Stimulated activated CD8-positive, alpha-beta memory T cell treated with anti-CD3 and anti-CD28 coated beads, Interleukin-4, amount 100 ng/mL, for 24 hours (primary cell): ENCODE data around the gene IQSEC1.

Experiments used
- DNase-seq: peaks from one replicate; pipeline ENCODE4 v3.0.0-alpha.2; 2020; ENCODE audit warnings: low read depth

The IQSEC1 gene

DNA sequence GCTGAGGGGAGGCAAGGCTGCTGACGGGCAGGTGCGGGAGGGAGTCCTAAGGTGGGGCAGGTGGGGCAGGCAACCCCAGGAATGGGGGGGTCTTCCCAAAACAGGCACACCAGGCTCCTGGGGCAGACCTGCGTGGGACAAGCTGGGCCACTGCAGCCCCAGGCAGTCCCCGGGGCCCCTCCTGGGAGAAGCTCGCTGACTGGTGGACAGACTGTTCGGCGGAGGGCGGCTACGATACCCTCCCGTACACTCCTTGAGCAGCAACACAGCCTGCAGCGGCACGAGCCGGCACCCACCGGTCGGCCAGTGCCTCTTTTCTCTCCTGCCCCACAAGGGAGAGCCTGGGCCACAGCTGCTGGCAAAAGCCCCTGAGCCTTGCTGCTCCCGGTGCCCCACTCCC, 165.9 kb downstream of the IQSEC1 start:
- DNase-seq, result no peak

GRCh38 chr3:12906916-12907290, 166.3 kb downstream of the IQSEC1 start:
- DNase-seq, result no peak

GRCh38 chr3:12906141-12906915, 166.9 kb downstream of the IQSEC1 start:
- DNase-seq, result no peak

- no peak for DNase-seq
Observed at GRCh38 chr3:12905316-12906071, 167.7 kb downstream of the IQSEC1 start.

GRCh38 chr3:12904951-12905315, 168.3 kb downstream of the IQSEC1 start:
- DNase-seq, result no peak

DNA sequence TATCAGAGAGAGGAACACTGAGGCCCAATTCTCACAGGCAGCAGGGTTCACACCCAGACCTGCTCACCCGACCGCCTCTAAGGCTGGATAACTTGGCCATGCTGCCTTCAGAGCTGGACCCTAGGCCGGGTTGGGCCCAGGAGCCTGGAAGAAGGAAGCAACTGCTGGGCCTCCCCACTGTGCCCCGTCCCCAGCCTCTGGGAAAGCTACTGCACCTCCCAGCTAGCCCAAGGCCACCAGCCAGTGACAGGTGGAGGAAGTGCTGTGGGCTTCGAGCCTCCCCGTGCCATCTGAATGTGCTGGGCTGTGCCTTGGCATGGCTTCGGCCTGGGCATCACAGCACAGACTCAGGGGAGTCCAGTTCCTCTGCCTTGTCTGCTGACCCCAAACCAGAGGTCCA, 169.3 kb downstream of the IQSEC1 start:
- no peak for DNase-seq

DNA sequence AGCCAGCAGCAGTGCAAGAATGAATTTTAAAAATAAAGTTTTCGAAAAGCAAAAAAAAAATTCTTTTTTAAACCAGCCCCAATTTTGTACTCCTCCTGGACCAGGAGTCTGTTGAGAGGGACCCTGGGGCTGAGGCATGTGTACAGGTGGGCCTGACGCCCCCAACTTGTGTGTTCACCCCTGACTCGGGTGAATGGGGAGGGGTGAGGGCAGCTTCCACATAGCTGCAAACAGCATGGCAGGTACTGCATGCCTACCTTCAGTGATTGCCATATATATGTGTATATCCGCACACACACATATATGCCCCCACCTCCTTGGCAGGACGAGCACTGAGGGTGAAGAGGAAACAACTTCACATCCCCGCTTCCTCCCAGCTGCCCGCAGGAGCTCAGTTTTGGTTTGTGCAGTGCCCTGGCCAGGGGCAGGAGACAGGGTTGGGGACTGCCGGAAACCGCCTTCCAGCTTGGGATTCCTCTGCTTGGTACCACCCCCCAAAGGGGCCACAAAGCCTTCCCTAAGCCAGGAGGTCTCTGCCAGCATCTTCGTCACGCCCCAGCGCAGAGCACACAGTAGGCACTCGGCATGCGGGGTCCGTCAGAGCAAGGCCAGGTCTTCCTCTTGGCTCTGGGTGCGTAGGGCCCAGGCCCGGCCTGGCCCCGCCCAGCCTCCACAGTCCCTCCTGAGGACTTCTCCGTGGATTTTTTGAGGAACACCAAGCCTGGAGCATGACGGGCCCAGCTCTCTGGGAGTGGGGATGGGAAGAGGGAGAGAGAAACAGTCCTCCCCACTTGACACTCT, 170.0 kb downstream of the IQSEC1 start:
- no peak for DNase-seq

GRCh38 chr3:12902181-12902999, 170.8 kb downstream of the IQSEC1 start:
- DNase-seq, result no peak

DNA sequence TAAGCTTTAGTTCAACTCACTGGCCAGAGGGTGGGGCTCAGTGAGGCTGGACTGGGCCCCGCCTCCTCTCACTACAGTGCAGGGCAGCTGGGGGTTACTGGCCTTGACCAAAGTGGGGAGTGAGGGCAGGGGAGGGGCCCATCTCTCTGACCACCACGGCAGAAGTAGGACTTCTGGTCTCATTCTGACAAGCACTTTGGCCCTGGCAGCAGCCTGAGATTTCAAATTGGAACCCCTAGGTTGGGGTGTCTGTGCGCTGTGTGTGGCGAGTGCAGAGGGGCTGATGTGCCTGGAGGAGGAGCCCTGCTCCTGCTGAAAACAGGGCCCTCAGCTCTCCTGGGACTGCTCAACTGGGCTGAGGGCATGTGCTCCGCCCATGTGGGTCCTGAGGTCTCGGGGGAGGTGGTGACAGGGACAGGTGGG, 171.6 kb downstream of the IQSEC1 start:
- DNase-seq, result no peak

DNA sequence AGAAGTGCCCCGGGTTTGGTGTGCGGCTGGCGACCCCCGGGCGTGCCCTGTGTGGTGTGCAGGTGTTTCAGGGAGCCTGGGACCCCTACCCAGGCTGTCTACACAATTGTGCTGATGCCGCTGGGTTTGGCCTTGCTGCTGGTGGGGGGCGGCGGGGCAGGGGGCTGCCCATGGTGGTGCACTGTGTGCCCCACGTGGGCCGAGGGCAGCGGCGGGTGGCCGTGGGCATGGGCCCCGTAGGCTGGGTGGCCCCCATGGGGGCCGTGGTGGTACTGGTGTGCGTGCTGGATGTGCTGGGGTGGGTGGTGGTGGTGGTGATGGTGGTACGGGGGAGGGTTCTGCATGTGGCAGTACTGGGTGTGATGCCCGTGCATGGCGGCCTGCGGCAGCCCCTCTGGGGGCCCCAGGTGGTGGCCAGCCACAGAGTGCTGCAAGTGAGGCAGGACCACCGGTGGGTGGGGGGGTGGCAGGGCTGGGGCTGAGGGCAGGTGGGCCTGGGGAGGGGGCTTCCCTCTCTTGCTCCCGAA, 172.3 kb downstream of the IQSEC1 start:
- DNase-seq, result no peak

DNA sequence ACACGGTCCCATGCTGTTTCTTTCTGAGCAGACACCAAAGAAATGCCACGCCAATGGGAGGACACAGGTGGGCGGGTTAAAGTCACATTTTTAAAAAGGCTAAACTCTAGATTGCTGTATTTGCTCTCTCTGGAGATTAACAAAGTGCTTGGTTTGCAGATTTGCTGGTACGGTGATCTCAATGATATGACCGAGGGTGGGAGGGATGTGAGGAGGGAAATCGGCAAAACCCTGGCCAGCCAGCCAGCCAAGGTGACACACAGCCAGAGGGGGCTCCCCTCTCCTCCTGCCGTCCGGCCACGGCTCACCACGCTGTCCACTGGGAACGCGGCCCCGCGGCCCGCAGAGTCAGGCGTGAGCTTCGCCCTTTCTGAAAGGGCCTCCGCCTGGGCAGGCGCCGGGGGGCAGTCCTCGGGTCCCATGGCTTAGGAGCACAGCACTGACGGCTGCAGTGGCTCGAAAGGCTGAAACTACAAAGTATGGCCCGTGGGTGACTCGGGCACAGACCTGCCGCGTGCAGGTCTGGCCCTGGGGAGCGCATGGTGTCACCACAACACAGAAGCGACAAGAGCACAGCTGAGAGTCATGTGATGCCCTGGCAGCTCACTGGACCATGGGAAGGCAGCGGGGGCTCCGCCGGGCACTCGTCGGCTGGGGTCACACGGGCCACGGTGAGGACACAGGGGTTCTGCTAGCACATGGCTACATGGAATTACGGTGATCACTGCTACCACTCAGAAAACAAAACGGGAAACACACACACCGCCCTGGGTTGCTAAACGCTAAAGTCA, 174.1 kb downstream of the IQSEC1 start:
- no peak for DNase-seq

- DNase-seq, result no peak
Observed at GRCh38 chr3:12898290-12898964, 174.8 kb downstream of the IQSEC1 start.

DNA sequence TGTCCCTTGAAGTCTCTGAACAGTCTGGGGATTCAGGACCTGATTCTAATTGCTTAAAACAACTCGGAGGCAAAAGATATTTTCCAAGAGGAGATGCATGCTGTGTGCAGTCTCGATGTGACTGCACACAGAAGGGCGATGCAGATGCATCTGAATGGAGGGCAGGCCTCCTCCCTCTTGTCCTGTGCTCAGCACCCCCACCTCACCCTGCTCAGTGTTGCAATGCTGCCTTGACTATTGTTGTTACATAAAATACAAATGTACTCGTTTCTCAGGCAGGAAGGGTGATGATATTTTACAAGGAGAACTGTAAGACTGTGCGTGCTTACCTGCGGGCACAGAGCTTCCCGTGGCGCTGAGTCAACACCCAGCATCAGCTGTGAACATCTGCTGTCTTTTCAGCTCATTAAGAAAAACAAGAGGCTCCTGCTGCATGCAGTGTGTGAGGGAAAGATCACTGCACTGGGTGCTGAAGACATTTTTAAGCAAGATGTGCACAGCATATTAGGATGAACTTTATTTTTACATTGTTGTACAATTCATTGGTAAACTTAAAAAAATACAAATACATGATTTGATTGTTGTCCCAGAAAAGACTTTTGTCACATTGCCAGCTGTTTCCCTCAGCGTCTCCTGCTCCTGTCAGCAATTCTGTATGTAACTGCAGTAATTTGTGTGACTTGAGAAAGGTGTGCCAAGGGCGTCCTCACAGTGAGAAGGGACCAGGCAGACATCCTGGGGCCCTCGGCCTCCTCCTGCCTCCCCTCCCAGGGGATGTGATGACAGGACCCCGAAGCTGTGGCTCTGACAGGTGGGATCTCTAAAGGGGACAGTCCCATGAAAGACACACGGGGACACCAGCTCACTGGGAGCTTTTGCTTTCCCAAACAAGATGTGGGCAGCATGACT, 175.6 kb downstream of the IQSEC1 start:
- no peak for DNase-seq

DNA sequence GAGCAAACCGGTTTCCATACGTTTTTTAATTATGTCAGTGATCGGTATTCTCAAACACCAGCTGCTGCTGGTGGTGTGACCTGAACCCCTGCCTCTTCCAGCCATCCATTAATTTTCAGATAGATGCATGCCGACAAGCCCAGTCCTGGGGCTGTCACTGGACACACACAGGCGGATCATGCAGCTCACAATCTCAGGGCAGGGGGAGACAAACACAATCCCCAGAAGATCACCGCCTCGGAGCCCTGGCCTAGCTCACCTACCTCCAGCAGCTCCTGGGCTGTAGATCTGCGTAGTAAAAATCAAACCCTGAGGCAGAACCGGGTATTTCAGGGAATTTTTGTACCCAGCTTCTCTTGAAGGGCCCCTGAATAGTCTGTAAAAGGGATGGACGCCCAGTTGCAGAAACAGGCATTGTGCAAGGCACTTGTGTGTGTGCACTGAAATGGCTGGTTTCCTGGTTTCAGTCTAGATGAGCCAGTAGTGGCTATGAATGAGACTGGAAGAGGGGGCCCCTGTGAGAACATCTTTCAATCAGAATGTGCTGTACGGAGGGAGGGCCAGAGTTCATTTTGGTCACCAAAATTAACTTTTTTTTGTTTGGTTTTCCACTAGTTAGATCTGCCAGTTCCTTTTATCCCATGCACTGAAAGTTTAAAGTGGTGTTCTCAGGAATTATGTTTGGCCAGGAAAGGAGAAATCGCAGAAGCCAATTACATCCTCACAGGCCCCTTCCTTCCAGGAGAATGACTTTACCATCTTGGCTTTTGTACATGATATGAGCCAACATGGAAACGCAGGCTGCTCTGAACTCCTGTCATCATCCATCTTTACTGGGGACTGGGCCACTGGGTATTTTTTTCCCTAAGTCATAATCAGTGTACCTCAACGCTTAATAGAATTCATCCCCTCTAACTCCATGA, 176.9 kb downstream of the IQSEC1 start:
- DNase-seq, result no peak

- no peak for DNase-seq
Observed at GRCh38 chr3:12895391-12896062, 177.7 kb downstream of the IQSEC1 start.

GRCh38 chr3:12894629-12895028, 178.6 kb downstream of the IQSEC1 start:
- no peak for DNase-seq

DNA sequence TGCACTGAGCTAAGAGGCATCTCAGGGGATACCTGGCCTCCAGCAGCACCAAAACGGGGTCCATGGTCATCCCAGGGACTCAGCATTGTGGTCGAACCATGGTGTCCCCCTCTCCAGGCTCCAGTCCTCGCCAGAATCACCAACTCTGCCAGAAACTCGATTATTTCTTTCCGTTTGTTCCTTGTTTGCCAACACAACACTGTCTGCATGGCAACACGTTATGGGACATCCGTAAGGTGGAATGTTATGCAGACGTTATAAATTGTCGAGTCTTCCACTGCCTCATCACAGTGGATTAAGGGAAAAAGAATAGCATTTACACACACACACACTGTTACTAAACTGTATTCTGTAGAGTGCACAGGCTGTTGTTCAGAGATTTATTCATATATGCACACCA, 179.4 kb downstream of the IQSEC1 start:
- no peak for DNase-seq

- DNase-seq, result no peak
Observed at GRCh38 chr3:12893247-12893646, 180.0 kb downstream of the IQSEC1 start.
